ENCODE results near the gene ZIC2. TPM values are rescaled to one million over a fixed set of nuclear protein-coding genes. Genes with fewer than 3 reads are reported as not detected.

The ZIC2 gene
- total and polyA plus RNA-seq, 2 of the 4 experiments (the other 2 are of a cell fraction): not detected

- Histone ChIP-seq H3K14ac (replicated peaks; ENCODE audit: low read depth, low read length) (no peak overlapping the region), H2AK9ac (replicated peaks; ENCODE audit: low read depth, low read length, poor library complexity) (peak overlapping the region; percentile 56), H2BK20ac (ENCODE audit: low read depth, low read length) (no peak overlapping the region), H4K91ac (ENCODE audit: insufficient read depth, low read depth, low read length) (no peak overlapping the region), H3K4me1 (ENCODE audit: control insufficient read depth, insufficient read depth, low read length) (no peaks in the 10 kb centered on the region), H3K4ac (ENCODE audit: low read depth, low read length) (no peak overlapping the region), H3K79me1 (ENCODE audit: low read depth in 1 of 2, low read length in 2 of 2) (no peaks in the 10 kb centered on the region), H2AFZ (replicated peaks; ENCODE audit: low read length, poor library complexity) (no peak overlapping the region), H2BK15ac (ENCODE audit: low read depth, low read length) (no peak overlapping the region), H3K23ac (ENCODE audit: low read depth, low read length) (no peak overlapping the region), H4K20me1 (ENCODE audit: insufficient read depth, low read length) (peaks cover 8% of the 10 kb centered on the region), H3K9me1 (ENCODE audit: insufficient read depth, low read length) (0 out of 2 replicates have a peak, but pooled peaks cover 3% of the 10 kb centered on the region), H3K9ac (ENCODE audit: low read depth, low read length) (no peak overlapping the region), H3K56ac (ENCODE audit: extremely low read depth, insufficient read depth, low read length) (no peak overlapping the region), H3K27ac (ENCODE audit: insufficient read depth, low read length) (no peak overlapping the region), H3K4me2 (ENCODE audit: low read depth, low read length) (no peak overlapping the region), H3K18ac (ENCODE audit: low read depth, low read length) (no peak overlapping the region), H3K36me3 (ENCODE audit: control insufficient read depth, insufficient read depth, low read length) (no peaks in the 10 kb centered on the region), H2BK120ac (ENCODE audit: low read depth, low read length) (no peak overlapping the region), H3K9me3 (ENCODE audit: control insufficient read depth, insufficient read depth, low read length) (peaks cover 24% of the 10 kb centered on the region), H3K27me3 (ENCODE audit: control insufficient read depth, insufficient read depth, low read length) (peaks cover 91% of the 10 kb centered on the region), H2AK5ac (ENCODE audit: low read depth, low read length) (no peak overlapping the region), H2BK5ac (ENCODE audit: low read depth, low read length, poor library complexity, severe bottlenecking) (no peak overlapping the region), H4K8ac (ENCODE audit: low read depth in 2 of 2, low read length in 2 of 2) (no peak overlapping the region), H4K5ac (ENCODE audit: low read depth, low read length) (no peak overlapping the region), H3K4me3 (ENCODE audit: insufficient read depth, low read depth, low read length) (no peak overlapping the region)
- WGBS, 2 experiments (ENCODE audit: extremely low coverage in 2 of 2, insufficient read length in 1 of 2): 12% methylated on average over 6 of the region's 42 CpGs; no CpG with 5 or more reads in 1 of the 2 experiments
- no peak for DNase-seq
- TF ChIP-seq CEBPB (IDR thresholded peaks at IDR 0.05; ENCODE audit: low read depth, low read length): no peak
- dilution Hi-C loops (cut with HindIII; ENCODE audit: low sequenced_read_pairs, unreplicated experiment): no loop called here
- POLR2A ChIA-PET (ENCODE audit: unreplicated experiment): interaction anchor here (0.7 kb wide), 1 partner anchor 755 kb away, joined by 6 read pairs; no protein-coding TSS in a partner anchor
- intact Hi-C loops (cut with micrococcal nuclease): no loop called here
- CTCF ChIA-PET: interaction anchor here (0.6 kb wide), 2 partner anchors 212 to 474 kb away, joined by 3 read pairs; no protein-coding TSS in a partner anchor
- in situ Hi-C loops (cut with MboI; ENCODE audit: low sequenced_read_pairs): no loop called here
- ATAC-seq (ENCODE audit: low read depth): no peak; the same call in 1 of the 2 replicates
- no TSS peak for BruUV-seq (replicated peaks)
These were observed 8.8 kb downstream of the ZIC2 start for GRCh38 chr13:99990126-99990977.

All from IMR-90 (cell line).